ENCODE measurements around the gene TRAF3. TPM values are rescaled to one million over a fixed set of nuclear protein-coding genes. Genes with fewer than 3 reads are reported as not detected.

TRAF3 gene
- total and polyA plus RNA-seq, 3 donors from 2014 or later, result 24.3 to 38.8 (median 38.2) TPM

DNA sequence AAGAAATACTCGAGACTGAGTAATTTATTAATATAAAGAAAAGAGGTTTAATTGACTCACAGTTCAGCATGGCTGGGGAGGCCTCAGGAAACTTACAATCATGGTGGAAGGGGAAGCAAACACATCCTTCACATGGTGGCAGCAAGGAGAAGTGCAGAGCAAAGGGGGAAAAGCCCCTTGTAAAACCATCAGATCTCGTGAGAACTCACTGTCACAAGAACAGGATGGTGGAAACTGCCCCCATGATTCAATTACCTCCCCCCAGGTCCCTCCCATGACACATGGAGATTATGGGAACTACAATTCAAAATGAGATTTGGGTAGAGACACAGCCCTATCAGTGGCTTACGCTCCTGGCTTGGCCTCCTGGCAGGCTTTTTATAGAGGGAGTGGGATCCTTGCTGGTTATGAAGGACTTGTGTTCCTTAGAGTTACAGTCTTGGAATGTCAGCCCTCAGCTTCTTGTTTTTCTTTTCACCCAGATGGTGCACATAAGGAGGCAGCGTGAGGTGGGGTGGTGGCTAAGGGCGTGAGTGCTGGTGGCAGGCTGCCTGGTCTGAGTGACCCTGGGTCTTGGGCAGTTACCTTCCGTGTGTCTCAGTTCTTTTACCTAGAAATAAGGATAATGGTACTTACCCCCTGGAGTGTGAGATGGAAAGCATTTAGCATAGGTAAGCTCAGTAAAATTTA lies 25.7 kb downstream of the TRAF3 start:
- H3K27ac ChIP-seq, result no peak overlapping the region
- no peaks in the 10 kb centered on the region for H3K9me3 ChIP-seq
- no peaks in the 10 kb centered on the region for H3K36me3 ChIP-seq (ENCODE audit: low read depth, missing control alignments)
- no peaks in the 10 kb centered on the region for H3K27me3 ChIP-seq
- H3K4me3 ChIP-seq, result no peak overlapping the region
- 79 to 90% methylated on average over 6 of the region's 6 CpGs for WGBS, 2 donors
- TF ChIP-seq, protein P1, sequence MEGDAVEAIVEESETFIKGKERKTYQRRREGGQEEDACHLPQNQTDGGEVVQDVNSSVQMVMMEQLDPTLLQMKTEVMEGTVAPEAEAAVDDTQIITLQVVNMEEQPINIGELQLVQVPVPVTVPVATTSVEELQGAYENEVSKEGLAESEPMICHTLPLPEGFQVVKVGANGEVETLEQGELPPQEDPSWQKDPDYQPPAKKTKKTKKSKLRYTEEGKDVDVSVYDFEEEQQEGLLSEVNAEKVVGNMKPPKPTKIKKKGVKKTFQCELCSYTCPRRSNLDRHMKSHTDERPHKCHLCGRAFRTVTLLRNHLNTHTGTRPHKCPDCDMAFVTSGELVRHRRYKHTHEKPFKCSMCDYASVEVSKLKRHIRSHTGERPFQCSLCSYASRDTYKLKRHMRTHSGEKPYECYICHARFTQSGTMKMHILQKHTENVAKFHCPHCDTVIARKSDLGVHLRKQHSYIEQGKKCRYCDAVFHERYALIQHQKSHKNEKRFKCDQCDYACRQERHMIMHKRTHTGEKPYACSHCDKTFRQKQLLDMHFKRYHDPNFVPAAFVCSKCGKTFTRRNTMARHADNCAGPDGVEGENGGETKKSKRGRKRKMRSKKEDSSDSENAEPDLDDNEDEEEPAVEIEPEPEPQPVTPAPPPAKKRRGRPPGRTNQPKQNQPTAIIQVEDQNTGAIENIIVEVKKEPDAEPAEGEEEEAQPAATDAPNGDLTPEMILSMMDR (IDR thresholded peaks at IDR 0.05), result no peak
- TF ChIP-seq POLR2A (IDR thresholded peaks at IDR 0.05), result no peak
- H3K4me1 ChIP-seq, result peaks cover 5% of the 10 kb centered on the region
- no peak for DNase-seq
- intact Hi-C loops (cut with DNase I; ENCODE audit: low total_unique reads), result no loop called here

DNA sequence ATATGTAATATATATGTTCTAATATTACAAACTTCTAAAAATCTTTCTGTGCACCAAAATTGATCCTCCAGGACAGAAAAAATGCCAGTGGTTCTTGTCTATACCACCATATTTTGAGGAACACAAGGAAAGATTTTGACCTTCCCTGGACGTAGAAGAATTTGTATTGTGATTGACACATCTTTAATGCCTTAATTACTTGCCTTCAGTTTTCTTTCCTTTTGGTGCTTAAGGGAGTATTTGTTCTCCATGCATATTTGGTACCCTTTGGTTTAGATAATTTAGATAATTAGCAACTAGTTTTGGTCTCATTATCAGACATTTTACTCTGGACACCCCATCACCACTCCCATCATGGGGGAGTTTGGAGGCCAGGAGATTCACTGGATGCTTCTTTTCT lies 27.6 kb downstream of the TRAF3 start:
- Histone ChIP-seq H3K4me1 (peaks cover 5% of the 10 kb centered on the region), H3K36me3 (ENCODE audit: low read depth, missing control alignments) (no peaks in the 10 kb centered on the region), H3K4me3 (no peak overlapping the region), H3K9me3 (no peaks in the 10 kb centered on the region), H3K27ac (no peak overlapping the region), H3K27me3 (no peaks in the 10 kb centered on the region)
- intact Hi-C loops (cut with DNase I; ENCODE audit: low total_unique reads), result no loop called here
- TF ChIP-seq, protein P1 (IDR thresholded peaks at IDR 0.05), result no peak
- DNase-seq, result no peak
- 79 to 91% methylated on average over 1 of the region's 1 CpG for WGBS, 2 donors

DNA sequence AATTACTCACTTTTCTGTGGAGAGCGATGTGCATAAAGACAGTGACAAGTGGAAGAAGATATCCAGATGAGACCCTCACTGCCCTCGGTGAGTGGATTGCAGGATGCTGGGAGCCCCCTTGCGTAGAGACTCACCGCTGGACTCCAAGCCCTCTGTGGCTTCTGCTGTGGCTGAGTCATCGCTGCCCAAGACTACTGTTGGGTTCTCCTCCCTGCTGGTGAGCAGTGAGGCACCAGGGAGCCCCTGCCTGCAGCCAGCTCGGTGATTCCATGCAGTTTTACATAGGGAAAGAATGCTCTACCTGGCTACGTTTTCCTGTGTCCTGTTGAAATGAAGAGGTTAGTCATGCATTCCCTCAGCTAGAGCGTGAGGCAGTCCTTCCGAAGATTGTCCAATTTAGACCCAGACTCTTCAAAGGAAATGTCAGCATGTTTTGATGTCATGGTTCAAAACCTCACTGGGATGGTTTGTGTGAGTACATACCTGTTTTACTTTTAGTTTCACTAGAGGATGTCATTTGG lies 28.2 kb downstream of the TRAF3 start:
- no peak overlapping the region for H3K27ac ChIP-seq
- WGBS, 2 donors, result 84 to 91% methylated on average over 9 of the region's 9 CpGs

DNA sequence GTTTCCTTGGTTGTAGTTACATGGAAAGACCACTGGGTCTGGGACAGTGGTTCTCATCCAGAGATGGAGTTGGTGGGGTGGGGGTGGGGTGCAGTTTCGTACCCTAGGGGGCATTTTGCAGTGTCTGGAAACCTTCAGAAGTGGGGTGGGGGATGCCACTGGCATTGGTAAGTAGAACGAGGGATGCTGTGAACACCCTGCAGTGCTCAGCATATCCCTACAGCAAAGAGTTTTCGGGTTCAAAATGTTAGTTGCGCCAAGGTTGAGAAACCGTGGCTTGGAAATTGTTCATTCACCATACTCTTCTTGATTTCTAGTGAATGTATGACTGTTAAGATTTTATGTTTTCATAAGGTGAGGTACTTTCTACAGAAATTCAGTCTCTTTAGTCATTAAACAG lies 28.7 kb downstream of the TRAF3 start:
- Histone ChIP-seq H3K9me3 (no peaks in the 10 kb centered on the region), H3K27me3 (no peaks in the 10 kb centered on the region), H3K4me3 (no peak overlapping the region), H3K4me1 (peaks cover 5% of the 10 kb centered on the region), H3K27ac (no peak overlapping the region), H3K36me3 (ENCODE audit: low read depth, missing control alignments) (no peaks in the 10 kb centered on the region)
- DNase-seq, result no peak
- no peak for TF ChIP-seq POLR2A (IDR thresholded peaks at IDR 0.05)
- TF ChIP-seq, protein P1 (IDR thresholded peaks at IDR 0.05), result no peak
- 95 to 98% methylated on average over 5 of the region's 5 CpGs for WGBS, 2 donors
- intact Hi-C loops (cut with DNase I; ENCODE audit: low total_unique reads), result no loop called here

More for the DNA sequence above, 28.2 kb downstream of the TRAF3 start:
- no peak for TF ChIP-seq POLR2A (IDR thresholded peaks at IDR 0.05)
- TF ChIP-seq, protein P1 (IDR thresholded peaks at IDR 0.05), result no peak
- no peak for DNase-seq
- Histone ChIP-seq H3K27me3 (no peaks in the 10 kb centered on the region), H3K4me3 (no peak overlapping the region), H3K4me1 (peaks cover 5% of the 10 kb centered on the region), H3K36me3 (ENCODE audit: low read depth, missing control alignments) (no peaks in the 10 kb centered on the region), H3K9me3 (no peaks in the 10 kb centered on the region)
- intact Hi-C loops (cut with DNase I; ENCODE audit: low total_unique reads), result no loop called here

DNA sequence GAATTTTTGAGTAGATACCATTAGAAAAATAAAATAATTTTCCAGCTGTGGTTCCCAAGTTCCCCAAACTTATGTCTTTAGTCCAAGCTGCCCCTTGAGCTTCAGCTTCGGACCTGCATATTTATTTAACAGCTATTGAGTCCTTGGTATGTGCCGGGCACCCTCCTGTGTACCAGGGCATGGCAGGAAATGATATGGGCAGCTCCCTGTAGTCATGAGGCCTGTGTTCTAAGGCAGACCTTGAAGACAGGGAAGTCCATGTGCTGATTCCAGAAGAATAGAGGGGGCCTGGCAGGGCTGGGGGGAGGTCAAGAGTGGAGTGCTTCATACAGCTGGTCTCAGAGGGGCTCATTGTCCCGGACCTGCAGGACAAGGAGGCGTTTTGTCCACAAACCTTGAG lies 29.2 kb downstream of the TRAF3 start:
- H3K27ac ChIP-seq, result no peak overlapping the region
- H3K4me1 ChIP-seq, result peaks cover 5% of the 10 kb centered on the region
- no peaks in the 10 kb centered on the region for H3K27me3 ChIP-seq
- no peak overlapping the region for H3K4me3 ChIP-seq
- DNase-seq, result no peak
- 80 to 89% methylated on average over 4 of the region's 4 CpGs for WGBS, 2 donors
- no peaks in the 10 kb centered on the region for H3K9me3 ChIP-seq
- intact Hi-C loops (cut with DNase I; ENCODE audit: low total_unique reads), result no loop called here
- no peak for TF ChIP-seq POLR2A (IDR thresholded peaks at IDR 0.05)
- TF ChIP-seq, protein P1 (IDR thresholded peaks at IDR 0.05), result no peak
- no peaks in the 10 kb centered on the region for H3K36me3 ChIP-seq (ENCODE audit: low read depth, missing control alignments)
